ENCODE data around the gene PDK3.

Gene PDK3

DNA sequence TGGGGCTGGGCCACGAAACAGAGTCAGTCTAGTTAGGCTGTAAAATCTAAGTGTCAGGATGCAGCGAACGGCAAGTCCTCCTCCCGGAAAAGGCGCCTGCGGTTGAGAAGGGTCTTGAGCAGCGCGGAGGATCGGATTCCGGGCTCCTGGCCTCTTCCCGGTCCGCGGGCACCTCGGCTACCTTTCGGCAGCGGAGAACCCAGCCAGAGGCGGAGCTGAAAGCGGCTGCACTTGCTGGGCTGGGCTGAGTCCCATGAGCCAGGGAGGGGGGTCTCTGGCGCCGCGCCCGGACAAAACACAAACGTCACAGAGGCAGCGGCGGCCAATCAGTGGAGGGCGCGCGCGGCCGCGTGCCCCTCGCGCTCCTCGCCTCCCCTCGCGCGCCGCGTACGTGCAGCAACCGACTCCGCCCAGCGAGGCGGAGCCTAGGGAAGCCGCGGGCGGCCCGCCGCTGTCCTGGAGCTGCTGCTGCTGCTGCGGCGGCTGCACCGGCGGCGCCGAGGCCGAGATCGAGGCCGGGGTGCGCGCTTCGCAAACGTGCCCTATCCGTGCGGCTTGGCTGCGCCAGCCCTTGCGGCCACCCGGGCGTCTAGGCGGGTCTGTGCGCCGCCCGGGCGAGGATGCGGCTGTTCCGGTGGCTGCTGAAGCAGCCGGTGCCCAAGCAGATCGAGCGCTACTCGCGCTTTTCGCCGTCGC, at the start of gene PDK3:
PDK3 (plus strand) TSS at position 451 of the 696 bp plus-strand sequence; CDS start at position 621, 170 bp downstream.
- DNase-seq = peak; percentile 82

- no peak for DNase-seq
Measured at GRCh38 chrX:24415921-24416320, 49.2 kb upstream of the PDK3 start.

DNA sequence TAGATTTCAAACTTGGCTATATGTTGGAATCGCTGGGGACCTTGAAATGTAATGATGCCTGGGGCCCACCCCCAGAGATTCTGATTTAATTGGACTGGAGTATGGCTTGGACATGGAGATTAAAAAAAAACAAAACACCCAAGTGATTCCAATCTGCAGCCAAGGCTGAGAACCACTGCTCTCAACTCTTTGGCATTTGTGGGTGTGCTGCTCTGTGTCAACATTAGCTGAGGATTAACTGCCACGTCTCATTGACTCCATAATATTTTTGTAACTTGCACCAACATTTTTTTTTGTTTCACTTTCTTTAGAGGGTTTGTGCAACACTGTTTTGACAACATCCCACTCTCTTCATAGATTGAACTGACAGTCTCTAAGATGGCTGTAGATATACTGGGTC, 41.1 kb upstream of the PDK3 start:
- no peak for DNase-seq

- peak; percentile 46 for DNase-seq
Measured at GRCh38 chrX:24424948-24425347, 40.1 kb upstream of the PDK3 start.

- DNase-seq = no peak
Measured at GRCh38 chrX:24425806-24426205, 39.3 kb upstream of the PDK3 start.

GRCh38 chrX:24426340-24426913, 38.7 kb upstream of the PDK3 start:
- peak; percentile 13 for DNase-seq

GRCh38 chrX:24426921-24427746, 38.0 kb upstream of the PDK3 start:
- no peak for DNase-seq

DNA sequence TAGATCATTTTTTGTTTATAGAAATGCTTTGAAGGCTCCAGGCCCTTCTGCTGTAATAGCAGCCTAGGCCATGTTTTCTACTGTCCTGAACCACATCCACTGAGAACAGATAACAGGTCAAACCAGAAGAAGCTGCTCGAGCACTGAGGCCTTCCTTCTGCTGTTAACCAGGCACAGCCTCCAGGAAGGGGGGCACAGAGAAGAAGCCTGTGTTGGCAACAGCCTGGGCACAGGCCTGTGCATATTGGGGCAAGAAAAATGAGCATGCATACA, 37.4 kb upstream of the PDK3 start:
- DNase-seq = no peak

- DNase-seq = no peak
Measured at GRCh38 chrX:24428516-24428915, 36.6 kb upstream of the PDK3 start.

GRCh38 chrX:24435060-24435459, 30.0 kb upstream of the PDK3 start:
- no peak for DNase-seq

GRCh38 chrX:24443918-24444317, 21.2 kb upstream of the PDK3 start:
- no peak for DNase-seq

- DNase-seq = no peak
Measured at GRCh38 chrX:24444645-24445044, 20.4 kb upstream of the PDK3 start.

GRCh38 chrX:24448762-24449250, 16.3 kb upstream of the PDK3 start:
- no peak for DNase-seq

GRCh38 chrX:24463077-24463476, 2.0 kb upstream of the PDK3 start:
- DNase-seq = no peak

DNA sequence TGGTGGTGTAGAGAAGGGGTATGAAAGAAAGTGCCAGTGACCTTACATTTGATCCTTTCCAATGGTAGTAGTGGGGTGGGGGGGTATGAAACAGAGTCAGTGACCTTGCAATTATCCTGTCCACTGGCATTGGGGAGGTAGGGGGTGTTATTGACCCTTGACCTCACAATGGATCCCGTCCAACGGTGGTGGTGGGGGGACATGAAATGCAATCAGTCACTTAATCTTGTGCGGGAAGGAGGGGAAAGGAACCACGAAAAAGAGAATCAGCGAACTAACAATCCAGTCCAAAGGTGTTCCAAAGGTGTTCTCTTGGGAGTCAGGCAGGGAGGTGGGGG, 619 bp upstream of the PDK3 start:
- DNase-seq = no peak

DNA sequence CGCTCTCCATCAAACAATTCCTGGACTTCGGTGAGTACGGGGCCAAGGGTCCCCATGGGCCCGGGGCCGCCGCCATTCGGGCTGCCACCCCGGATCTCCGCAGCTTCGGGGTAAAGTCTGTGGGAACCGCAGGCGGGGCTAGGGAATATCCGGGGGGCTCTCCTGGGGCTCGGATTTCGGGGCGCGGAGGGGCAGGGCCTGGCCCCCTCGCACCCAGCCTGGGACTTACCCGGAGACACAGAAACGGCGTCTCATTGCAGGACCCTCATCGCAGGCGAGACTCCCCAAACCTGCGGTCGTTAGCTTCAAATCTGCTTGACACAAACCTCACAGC, 413 bp downstream of the PDK3 start:
- DNase-seq = peak; percentile 1

DNA sequence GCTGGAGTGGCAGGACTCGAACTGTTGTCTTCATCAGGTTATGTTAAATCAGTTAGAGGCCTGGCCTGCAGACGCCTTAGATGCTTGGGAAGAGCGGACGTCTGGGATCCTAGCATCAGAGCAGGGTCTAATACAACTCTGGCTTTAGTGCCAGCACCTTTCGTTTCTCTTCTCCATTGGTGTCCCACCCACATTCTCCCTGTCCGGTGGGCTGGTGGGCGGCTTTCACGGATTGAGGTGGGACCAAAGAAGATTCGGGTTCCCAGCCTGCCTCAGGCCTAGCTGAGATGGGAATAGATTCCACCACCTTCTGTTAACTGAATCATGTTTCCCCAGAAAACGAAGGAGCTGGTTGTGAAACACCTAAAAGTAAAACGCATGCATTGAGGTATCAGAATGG, 939 bp downstream of the PDK3 start:
- no peak for DNase-seq

GRCh38 chrX:24468245-24468644, 3.2 kb downstream of the PDK3 start:
- no peak for DNase-seq

DNA sequence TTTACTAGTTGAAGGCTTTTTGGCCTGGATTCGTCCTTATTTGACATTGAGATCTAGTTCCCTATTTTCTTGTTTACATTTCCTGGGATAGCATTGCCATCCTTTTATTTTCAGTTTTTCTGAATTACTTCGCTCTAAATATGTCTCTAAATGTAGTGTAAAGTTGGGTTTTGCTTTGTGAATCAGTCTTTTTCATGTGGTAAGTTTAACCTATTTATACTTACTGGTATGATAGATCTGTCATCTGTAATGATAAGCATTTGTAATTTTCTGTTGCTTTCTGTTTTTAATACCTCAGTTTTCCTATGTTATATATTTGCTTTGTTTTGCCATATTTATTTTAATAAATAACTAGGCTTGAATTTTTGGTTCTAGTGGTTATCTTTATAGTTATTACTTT, 6.7 kb downstream of the PDK3 start:
- DNase-seq = no peak

DNA sequence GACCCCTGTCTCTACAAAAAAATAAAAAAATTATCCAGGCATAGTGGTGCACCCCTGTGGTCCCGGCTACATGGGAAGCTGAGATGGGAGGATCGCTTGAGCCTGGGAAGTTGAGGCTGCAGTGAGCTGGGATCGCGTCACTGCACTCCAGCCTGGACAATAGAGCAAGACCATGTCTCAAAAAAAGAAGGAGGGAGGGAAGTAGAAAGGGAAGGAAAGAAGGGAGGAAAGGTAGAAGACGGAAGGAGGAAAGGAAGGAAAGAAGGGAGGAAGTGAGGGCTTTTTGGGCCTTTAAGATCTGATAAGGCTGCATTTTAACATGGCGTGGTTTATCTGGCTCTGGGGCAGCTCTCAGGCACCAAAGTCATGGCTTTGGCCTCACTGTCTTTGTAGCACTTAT, 10.4 kb downstream of the PDK3 start:
- no peak for DNase-seq

DNA sequence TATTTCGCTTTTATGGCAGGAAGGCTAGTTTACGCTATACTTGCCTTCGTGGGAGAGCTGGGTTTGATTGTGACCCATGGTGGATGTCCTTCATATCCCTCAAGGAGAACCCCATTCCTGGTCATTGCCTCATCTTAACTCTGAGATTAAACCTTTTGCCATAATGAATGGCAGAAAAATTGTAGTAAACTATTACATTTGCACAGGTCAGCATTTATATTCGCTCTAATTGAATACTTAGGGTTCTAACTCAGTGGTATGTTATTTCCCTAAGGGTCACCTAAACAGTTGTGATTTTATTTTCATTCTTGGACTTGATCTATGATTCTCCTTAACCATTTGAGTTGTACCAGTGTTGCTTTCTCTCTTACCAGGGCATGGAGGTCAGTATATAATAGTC, 13.4 kb downstream of the PDK3 start:
- no peak for DNase-seq

GRCh38 chrX:24479924-24480323, 14.8 kb downstream of the PDK3 start:
- DNase-seq = no peak

- no peak for DNase-seq
Measured at GRCh38 chrX:24480400-24480865, 15.3 kb downstream of the PDK3 start.

DNA sequence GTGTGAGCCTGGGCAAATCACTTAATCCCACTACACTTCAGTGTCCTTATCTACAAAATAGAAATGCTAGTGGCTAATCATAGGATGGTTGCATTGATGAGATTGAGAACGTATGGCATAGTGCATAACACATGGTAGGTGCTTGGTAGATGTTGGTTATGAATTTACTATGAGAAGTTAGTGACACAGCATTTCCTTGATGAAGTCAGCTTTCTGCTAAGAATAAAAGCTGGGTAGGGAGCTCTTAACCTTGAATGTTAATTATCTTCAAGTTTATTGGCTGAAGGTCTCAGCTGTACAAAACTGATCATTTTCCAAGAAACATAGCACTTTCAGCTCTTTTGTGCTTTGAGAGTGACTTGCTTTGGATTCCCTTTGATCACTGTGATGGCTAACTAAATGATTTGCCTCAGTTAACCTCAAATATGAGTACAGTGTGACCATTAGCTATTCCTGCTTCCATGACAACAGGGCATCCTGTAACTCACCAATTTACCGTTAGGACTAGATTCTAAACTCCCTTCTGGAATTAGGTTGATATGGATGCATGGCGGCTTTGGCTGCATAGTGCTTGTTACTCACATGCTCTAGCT, 17.8 kb downstream of the PDK3 start:
- no peak for DNase-seq

Data from EL (cell line).